Measurements from ENCODE around the gene HLA-A.

GRCh38 chr6:29992807-29993206 is 50.5 kb downstream of the HLA-A start:
- TF ChIP-seq YY1 (IDR thresholded peaks at IDR 0.05; ENCODE audit: insufficient read depth, insufficient read length) (no peak), SUZ12 (IDR thresholded peaks at IDR 0.05; ENCODE audit: extremely low read depth, insufficient read depth, insufficient read length) (no peak), ZNF274 (IDR thresholded peaks at IDR 0.05; ENCODE audit: low read depth, low read length) (no peak)

Measured in NT2/D1 (cell line).